B cell (primary cell): ENCODE measurements around the gene JUNB. TPM values are rescaled to one million over a fixed set of nuclear protein-coding genes. Genes with fewer than 3 reads are reported as not detected.

ENCODE experiments used
- ATAC-seq: fragments of 200-7000 bp; cut with Tn5 transposase; one replicate; pipeline ENCODE4 v1.10.0; 2021; ENCODE audit warnings: low read depth, mild to moderate bottlenecking, moderate number of reproducible peaks, moderate library complexity
- CTCF ChIA-PET: fragments of 350-600 bp; sonication (Branson Sonifier 250); formaldehyde crosslinking; loops from one replicate; lab custom pipeline; 2021; ENCODE audit warnings: antibody characterized with exemption, inconsistent platforms; lab: Charles Lee
- POLR2A ChIA-PET: fragments of 350-600 bp; sonication (Branson Sonifier 250); formaldehyde crosslinking; loops from one replicate; lab custom pipeline; 2021; ENCODE audit warnings: antibody characterized with exemption; lab: Charles Lee
- DNase-seq: peaks from one replicate; pipeline ENCODE4 v3.0.0; 2013
- H2AFZ ChIP-seq: 2 replicates; pipeline ENCODE4 v1.6.1; 2012; ENCODE audit warnings: mild to moderate bottlenecking, low read depth, low read length; ENCODE audit not compliant: insufficient read depth, poor library complexity, severe bottlenecking
- H3K27ac ChIP-seq, 2 donors: 1 replicate in 1 of 2; 2 replicates in 1 of 2; pipeline ENCODE4 v1.5.1; 2012 to 2013; ENCODE audit warnings: low read length in 2 of 2, mild to moderate bottlenecking in 2 of 2, moderate library complexity in 1 of 2
- H3K27me3 ChIP-seq, 4 experiments: fragments of 200-600 bp in 1 of 4; sonication (generic) in 1 of 4; replicated peaks in 1 of 4; 1 replicate in 2 of 4; 2 replicates in 2 of 4; pipeline versions ENCODE4 v1.6.1 to v1.7.0; 2013 to 2016; ENCODE audit warnings: low read length in 3 of 4, mild to moderate bottlenecking in 2 of 4, mixed read lengths in 1 of 4, moderate library complexity in 1 of 4; ENCODE audit not compliant: insufficient read depth in 4 of 4, control insufficient read depth in 3 of 4; ENCODE audit errors: control extremely low read depth in 1 of 4
- H3K36me3 ChIP-seq, 2 experiments: replicated peaks in 1 of 2; 1 replicate in 1 of 2; 2 replicates in 1 of 2; pipeline versions ENCODE4 v1.6.1 to v1.7.1; 2013; ENCODE audit warnings: low read length in 1 of 2; ENCODE audit not compliant: insufficient read depth in 2 of 2, control insufficient read depth in 1 of 2; ENCODE audit errors: control extremely low read depth in 1 of 2, extremely low read depth in 1 of 2
- H3K4me1 ChIP-seq, 2 donors: fragments of 200-600 bp in 1 of 2; sonication (generic) in 1 of 2; 1 replicate in 1 of 2; 2 replicates in 1 of 2; pipeline versions ENCODE4 v1.5.1 to v1.6.1; 2013 to 2017; ENCODE audit warnings: low read length in 2 of 2; ENCODE audit not compliant: control insufficient read depth in 2 of 2, insufficient read depth in 2 of 2
- H3K4me2 ChIP-seq: replicated peaks from 2 replicates; pipeline ENCODE3; 2012; ENCODE audit warnings: mild to moderate bottlenecking, low read depth, low read length; ENCODE audit not compliant: poor library complexity, severe bottlenecking
- H3K4me3 ChIP-seq, 5 experiments: fragments of 200-600 bp in 1 of 5; sonication (generic) in 1 of 5; 1 replicate in 3 of 5; 2 replicates in 2 of 5; pipeline versions ENCODE4 v1.5.1 to v1.7.0; 2011 to 2016; ENCODE audit warnings: low read length in 4 of 5, mild to moderate bottlenecking in 4 of 5, low read depth in 2 of 5, control low read depth in 1 of 5, moderate library complexity in 1 of 5; ENCODE audit not compliant: insufficient read depth in 1 of 5; ENCODE audit errors: control extremely low read depth in 1 of 5, extremely low read depth in 1 of 5
- H3K79me2 ChIP-seq: fragments of 200-600 bp; sonication (generic); one replicate; pipeline ENCODE4 v1.6.0; 2016; ENCODE audit warnings: low read length; ENCODE audit not compliant: control insufficient read depth, insufficient read depth
- H3K9ac ChIP-seq: fragments of 200-600 bp; sonication (generic); 2 replicates; pipeline ENCODE4 v1.6.1; 2017; ENCODE audit warnings: mild to moderate bottlenecking, low read length, moderate library complexity
- H3K9me3 ChIP-seq, 3 donors: one replicate each; pipeline versions ENCODE4 v1.6.1 to v1.7.1; 2013; ENCODE audit warnings: low read length in 2 of 3; ENCODE audit not compliant: control insufficient read depth in 2 of 3, insufficient read depth in 1 of 3; ENCODE audit errors: control extremely low read depth in 1 of 3
- H4K20me1 ChIP-seq: 2 replicates; pipeline ENCODE4 v1.6.0; 2012; ENCODE audit warnings: mild to moderate bottlenecking, low read length; ENCODE audit not compliant: insufficient read depth, control insufficient read depth, poor library complexity, severe bottlenecking
- H3K27ac Mint-ChIP-seq: one replicate; pipeline ENCODE4 v1.8.0; 2021; ENCODE audit warnings: mixed read lengths
- H3K27me3 Mint-ChIP-seq: one replicate; pipeline ENCODE4 v1.8.0; 2021; ENCODE audit warnings: mixed read lengths
- H3K4me1 Mint-ChIP-seq: one replicate; pipeline ENCODE4 v1.8.0; 2021; ENCODE audit warnings: mixed read lengths
- H3K4me3 Mint-ChIP-seq: one replicate; pipeline ENCODE4 v1.8.0; 2021; ENCODE audit warnings: mixed read lengths
- H3K9me3 Mint-ChIP-seq: one replicate; pipeline ENCODE4 v1.8.0; 2022; ENCODE audit warnings: mixed read lengths; ENCODE audit not compliant: insufficient read depth
- EZH2 ChIP-seq: IDR thresholded peaks from 2 replicates; pipeline ENCODE4 v1.6.1; 2012; ENCODE audit warnings: borderline replicate concordance, low read depth, mild to moderate bottlenecking, moderate library complexity, low read length; ENCODE audit not compliant: insufficient read depth, poor library complexity, severe bottlenecking
- WGBS: methylation state at CpG from one replicate; pipeline ENCODE4 v1.1.5; 2013; ENCODE audit warnings: missing lambda C conversion rate; ENCODE audit not compliant: insufficient coverage; 5-methylcytosine and 5-hydroxymethylcytosine counted together
- intact Hi-C: fragments of 100-400 bp; cut with micrococcal nuclease; formaldehyde crosslinking; loops from one replicate; pipeline ENCODE4 v1.10.0; 2022
- polyA plus RNA-seq: library from polyadenylated mRNA; depleted of rRNA; stranded (reverse); fragments of >200 nt; gene quantifications from 2 replicates; pipeline ENCODE4 v1.2.3, GENCODE V29; 2012
- total RNA-seq, 2 donors: library from RNA; stranded (reverse); fragments of 120-200 nt in 1 of 2; gene quantifications; 1 replicate in 1 of 2; 2 replicates in 1 of 2; pipeline versions ENCODE4 v1.2.3 to v1.2.4, GENCODE V29; 2013 to 2022
- TF ChIP-seq, protein P1 (sequence below): fragments of 200-600 bp; IDR thresholded peaks from one replicate; pipeline ENCODE4 v1.8.0; 2022; ENCODE audit warnings: antibody characterized with exemption, mild to moderate bottlenecking

The JUNB gene
- total and polyA plus RNA-seq, 2 donors (not counting 1 experiment from before 2014, with no cell fraction given), result 206 to 4,055 TPM

DNA sequence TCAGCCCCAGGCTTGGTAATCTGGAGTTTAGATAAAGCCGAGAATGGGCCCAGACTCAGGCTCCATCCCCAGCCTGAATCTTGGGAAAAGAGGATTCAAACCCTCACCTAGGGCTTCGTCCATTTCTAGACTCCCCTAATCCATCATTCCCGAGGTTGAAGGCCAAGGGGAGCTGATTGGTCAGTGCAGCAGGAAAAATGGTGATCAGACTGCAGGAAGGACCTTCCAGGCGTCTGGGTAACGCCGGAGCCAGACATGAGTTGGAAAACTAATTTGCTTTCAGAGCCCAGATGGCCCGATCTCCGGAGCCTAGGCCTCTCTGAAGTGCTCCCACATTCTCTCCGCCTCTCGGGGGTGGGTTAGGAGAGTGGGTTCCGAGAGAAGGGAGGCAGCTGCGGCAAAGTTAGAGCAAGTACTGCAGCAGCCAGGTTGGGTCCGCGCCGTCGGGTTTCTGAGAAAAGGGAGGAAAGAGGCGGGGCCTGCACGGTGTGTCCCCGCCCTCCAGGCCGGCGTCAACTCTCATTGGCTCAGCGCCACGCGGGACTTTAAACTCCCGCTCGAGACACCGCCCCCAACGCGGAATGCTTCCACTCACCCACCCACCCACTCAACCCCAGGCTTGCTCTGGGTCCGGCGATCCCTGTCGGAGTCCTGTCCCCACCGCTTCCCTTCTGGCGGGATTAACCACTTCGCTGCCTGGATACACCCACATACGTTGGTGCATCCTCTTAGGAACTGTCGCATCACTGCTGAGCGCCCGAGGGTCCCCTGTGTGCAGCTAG lies 43.9 kb downstream of the JUNB start:
- Histone ChIP-seq H2AFZ (no peak overlapping the region), H3K27ac (no peak overlapping the region), H3K36me3 (no peaks in the 10 kb centered on the region), H3K4me2 (no peak overlapping the region), H3K27me3 (peaks cover 6 to 95% (median 70%) of the 10 kb centered on the region in 4 experiments), H4K20me1 (no peaks in the 10 kb centered on the region), H3K9ac (no peak overlapping the region), H3K79me2 (no peaks in the 10 kb centered on the region), H3K4me1 (peaks cover 42 to 59% of the 10 kb centered on the region in 2 donors), H3K4me3 (no peak overlapping the region), H3K9me3 (peaks cover 0 to 40% (median 7%) of the 10 kb centered on the region in 3 donors)
- ChIA-PET POLR2A (interaction anchor here (0.6 to 0.7 kb wide), 3 partner anchors 46 to 108 kb away, joined by 3 to 10 read pairs (median 5); no protein-coding TSS in a partner anchor), CTCF (interaction anchor here (0.8 to 1.5 kb wide), 4 partner anchors 12 to 71 kb away, joined by 3 to 4 read pairs (median 4); no protein-coding TSS in a partner anchor)
- peak; percentile 46 for DNase-seq
- H3K27me3 Mint-ChIP-seq, result peaks cover 72% of the 10 kb centered on the region
- intact Hi-C loops, result no loop called here
- peaks cover 44% of the 10 kb centered on the region for H3K4me1 Mint-ChIP-seq
- H3K27ac Mint-ChIP-seq, result no peak overlapping the region
- ATAC-seq, result no peak
- 14% methylated on average over 36 of the region's 39 CpGs for WGBS
- no peaks in the 10 kb centered on the region for H3K9me3 Mint-ChIP-seq
- peak; percentile 39 for TF ChIP-seq EZH2
- TF ChIP-seq, protein P1, sequence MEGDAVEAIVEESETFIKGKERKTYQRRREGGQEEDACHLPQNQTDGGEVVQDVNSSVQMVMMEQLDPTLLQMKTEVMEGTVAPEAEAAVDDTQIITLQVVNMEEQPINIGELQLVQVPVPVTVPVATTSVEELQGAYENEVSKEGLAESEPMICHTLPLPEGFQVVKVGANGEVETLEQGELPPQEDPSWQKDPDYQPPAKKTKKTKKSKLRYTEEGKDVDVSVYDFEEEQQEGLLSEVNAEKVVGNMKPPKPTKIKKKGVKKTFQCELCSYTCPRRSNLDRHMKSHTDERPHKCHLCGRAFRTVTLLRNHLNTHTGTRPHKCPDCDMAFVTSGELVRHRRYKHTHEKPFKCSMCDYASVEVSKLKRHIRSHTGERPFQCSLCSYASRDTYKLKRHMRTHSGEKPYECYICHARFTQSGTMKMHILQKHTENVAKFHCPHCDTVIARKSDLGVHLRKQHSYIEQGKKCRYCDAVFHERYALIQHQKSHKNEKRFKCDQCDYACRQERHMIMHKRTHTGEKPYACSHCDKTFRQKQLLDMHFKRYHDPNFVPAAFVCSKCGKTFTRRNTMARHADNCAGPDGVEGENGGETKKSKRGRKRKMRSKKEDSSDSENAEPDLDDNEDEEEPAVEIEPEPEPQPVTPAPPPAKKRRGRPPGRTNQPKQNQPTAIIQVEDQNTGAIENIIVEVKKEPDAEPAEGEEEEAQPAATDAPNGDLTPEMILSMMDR, result no peak
- H3K4me3 Mint-ChIP-seq, result peak overlapping the region; percentile 70

DNA sequence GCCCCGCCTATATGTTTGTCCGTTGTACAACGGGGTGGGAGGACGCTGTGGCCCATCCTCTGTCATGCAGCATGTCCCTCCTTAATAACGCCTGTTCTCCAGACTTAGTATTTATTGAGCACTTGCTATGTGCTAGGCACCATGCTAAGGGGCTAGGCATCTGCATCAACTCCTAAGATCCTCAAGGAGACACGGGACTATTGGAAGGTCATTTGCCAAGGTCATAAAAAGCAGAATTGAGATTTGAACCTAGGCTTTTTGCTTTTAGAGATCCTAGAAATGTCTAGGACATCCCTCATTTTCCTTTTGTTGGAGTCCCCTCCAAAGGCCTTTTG lies 45.2 kb downstream of the JUNB start:
- H3K4me3 Mint-ChIP-seq, result no peak overlapping the region
- 8% methylated on average over 6 of the region's 6 CpGs for WGBS
- ATAC-seq, result no peak
- peaks cover 6 to 95% (median 67%) of the 10 kb centered on the region in 4 experiments for H3K27me3 ChIP-seq
- H3K4me2 ChIP-seq, result no peak overlapping the region
- ChIA-PET POLR2A (interaction anchor here (0.6 kb wide), 1 partner anchor 72 kb away, joined by 6 read pairs; no protein-coding TSS in a partner anchor), CTCF (interaction anchor here (0.8 to 1.8 kb wide), 4 partner anchors 8 to 70 kb away, joined by 3 to 12 read pairs (median 4); no protein-coding TSS in a partner anchor)
- no peak overlapping the region for H2AFZ ChIP-seq
- no peak overlapping the region for H3K27ac Mint-ChIP-seq
- TF ChIP-seq, protein P1, result no peak
- TF ChIP-seq EZH2, result no peak
- peaks cover 0 to 47% (median 7%) of the 10 kb centered on the region in 3 donors for H3K9me3 ChIP-seq
- no peaks in the 10 kb centered on the region for H4K20me1 ChIP-seq
- no peaks in the 10 kb centered on the region for H3K79me2 ChIP-seq
- no peaks in the 10 kb centered on the region for H3K36me3 ChIP-seq
- no peak overlapping the region for H3K9ac ChIP-seq
- peaks cover 54 to 67% of the 10 kb centered on the region in 2 donors for H3K4me1 ChIP-seq
- peaks cover 70% of the 10 kb centered on the region for H3K27me3 Mint-ChIP-seq
- H3K9me3 Mint-ChIP-seq, result no peaks in the 10 kb centered on the region
- intact Hi-C loops, result no loop called here
- peaks cover 55% of the 10 kb centered on the region for H3K4me1 Mint-ChIP-seq
- no peak overlapping the region for H3K4me3 ChIP-seq
- DNase-seq, result no peak
- H3K27ac ChIP-seq, result no peak overlapping the region
